ENCODE results near the gene UBE2S.
A peak's percentile ranks its signal among the peaks of the same experiment; 100 is the strongest.
"Not testable (repeated sequence)": the region's sequence is repeated elsewhere in the genome, so short reads cannot be mapped to it uniquely, and the experiment has no call there.

Gene UBE2S

DNA sequence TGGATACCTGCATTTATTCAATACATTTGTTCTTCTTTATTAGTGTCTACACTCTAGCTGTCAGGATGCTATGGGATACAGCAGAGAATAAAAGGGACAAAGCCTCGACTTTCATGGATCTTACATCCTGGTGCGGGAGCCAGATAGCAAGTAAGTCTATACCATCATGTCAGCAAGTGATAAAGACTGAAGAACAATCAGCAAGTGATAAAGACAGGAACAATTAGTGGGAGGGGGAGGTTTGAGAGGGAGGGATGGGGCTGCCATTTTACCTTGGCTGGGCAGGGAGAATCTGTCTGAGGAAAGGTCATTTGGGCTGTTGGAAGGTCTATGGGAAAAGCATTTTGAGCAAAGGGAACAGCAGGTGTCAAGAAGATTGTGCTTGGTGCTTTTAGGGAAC, 2.6 kb upstream of the UBE2S start:
- CTCF ChIA-PET: interaction anchor here (0.6 to 1.9 kb wide), 4 partner anchors 8 to 250 kb away, joined by 3 to 16 read pairs (median 5); no protein-coding TSS in a partner anchor
- POLR2A ChIA-PET: interaction anchor here (0.6 kb wide), 1 partner anchor 49 kb away, joined by 3 read pairs; no protein-coding TSS in a partner anchor

DNA sequence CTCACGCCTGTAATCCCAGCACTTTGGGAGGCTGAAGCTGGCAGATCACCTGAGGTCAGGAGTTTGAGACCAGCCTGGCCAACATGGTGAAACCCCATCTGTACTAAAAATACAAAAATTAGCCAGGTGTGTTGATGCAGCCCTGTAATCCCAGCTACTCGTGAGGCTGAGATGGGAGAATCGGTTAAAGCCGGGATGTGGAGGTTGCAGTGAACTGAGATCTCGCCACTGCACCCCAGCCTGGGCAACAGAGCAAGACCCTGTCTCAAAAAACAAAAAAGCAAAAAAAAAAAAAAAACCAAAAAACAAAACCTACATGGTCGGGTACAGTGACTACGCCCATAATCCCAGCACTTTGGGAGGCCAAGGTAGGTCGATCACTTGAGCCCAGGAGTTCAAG, 1.6 kb upstream of the UBE2S start:
- POLR2A ChIA-PET: interaction anchor here (0.7 to 0.9 kb wide), 7 partner anchors 11 to 263 kb away, joined by 3 to 5 read pairs (median 4); partner anchors contain the start of gene KMT5C
- not testable (repeated sequence) for H3K27ac ChIP-seq (ENCODE audit: extremely low read depth, low read depth, low read length); H3K4me3 ChIP-seq (ENCODE audit: low read depth, low read length); H3K4me1 ChIP-seq (ENCODE audit: control insufficient read depth, insufficient read depth, low read length); H3K9me3 ChIP-seq (ENCODE audit: control insufficient read depth, insufficient read depth, low read depth, low read length)
- CTCF ChIA-PET: interaction anchor here (0.7 to 1.9 kb wide), 6 partner anchors 9 to 268 kb away, joined by 3 to 16 read pairs (median 6); partner anchors contain the start of gene KMT5C
- peak; percentile 74 for TF ChIP-seq ZNF121 (tag by site-specific recombination; IDR thresholded peaks at IDR 0.05)
- H3K36me3 ChIP-seq (ENCODE audit: control insufficient read depth in 2 of 2, insufficient read depth in 1 of 2, low read length in 2 of 2): peaks cover 22 to 27% of the 10 kb centered on the region in 2 experiments

More for the DNA sequence above, 2.6 kb upstream of the UBE2S start:
- no peak overlapping the region for H3K27ac ChIP-seq (ENCODE audit: extremely low read depth, low read depth, low read length)
- H3K36me3 ChIP-seq (ENCODE audit: control insufficient read depth in 2 of 2, insufficient read depth in 1 of 2, low read length in 2 of 2): peaks cover 14 to 18% of the 10 kb centered on the region in 2 experiments
- TF ChIP-seq OVOL3 (tag by site-specific recombination; IDR thresholded peaks at IDR 0.05) (no peak), ZNF423 (tag by site-specific recombination; IDR thresholded peaks at IDR 0.05) (no peak), ZNF211 (tag by site-specific recombination; IDR thresholded peaks at IDR 0.05; ENCODE audit: low read depth) (peak; percentile 100)
- TF ChIP-seq, protein P1, sequence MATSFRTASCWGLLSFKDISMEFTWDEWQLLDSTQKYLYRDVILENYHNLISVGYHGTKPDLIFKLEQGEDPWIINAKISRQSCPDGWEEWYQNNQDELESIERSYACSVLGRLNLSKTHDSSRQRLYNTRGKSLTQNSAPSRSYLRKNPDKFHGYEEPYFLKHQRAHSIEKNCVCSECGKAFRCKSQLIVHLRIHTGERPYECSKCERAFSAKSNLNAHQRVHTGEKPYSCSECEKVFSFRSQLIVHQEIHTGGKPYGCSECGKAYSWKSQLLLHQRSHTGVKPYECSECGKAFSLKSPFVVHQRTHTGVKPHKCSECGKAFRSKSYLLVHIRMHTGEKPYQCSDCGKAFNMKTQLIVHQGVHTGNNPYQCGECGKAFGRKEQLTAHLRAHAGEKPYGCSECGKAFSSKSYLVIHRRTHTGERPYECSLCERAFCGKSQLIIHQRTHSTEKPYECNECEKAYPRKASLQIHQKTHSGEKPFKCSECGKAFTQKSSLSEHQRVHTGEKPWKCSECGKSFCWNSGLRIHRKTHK (tag by site-specific recombination; IDR thresholded peaks at IDR 0.05): no peak
- TF ChIP-seq, protein P2, sequence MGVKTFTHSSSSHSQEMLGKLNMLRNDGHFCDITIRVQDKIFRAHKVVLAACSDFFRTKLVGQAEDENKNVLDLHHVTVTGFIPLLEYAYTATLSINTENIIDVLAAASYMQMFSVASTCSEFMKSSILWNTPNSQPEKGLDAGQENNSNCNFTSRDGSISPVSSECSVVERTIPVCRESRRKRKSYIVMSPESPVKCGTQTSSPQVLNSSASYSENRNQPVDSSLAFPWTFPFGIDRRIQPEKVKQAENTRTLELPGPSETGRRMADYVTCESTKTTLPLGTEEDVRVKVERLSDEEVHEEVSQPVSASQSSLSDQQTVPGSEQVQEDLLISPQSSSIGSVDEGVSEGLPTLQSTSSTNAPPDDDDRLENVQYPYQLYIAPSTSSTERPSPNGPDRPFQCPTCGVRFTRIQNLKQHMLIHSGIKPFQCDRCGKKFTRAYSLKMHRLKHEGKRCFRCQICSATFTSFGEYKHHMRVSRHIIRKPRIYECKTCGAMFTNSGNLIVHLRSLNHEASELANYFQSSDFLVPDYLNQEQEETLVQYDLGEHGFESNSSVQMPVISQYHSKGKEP (tag by site-specific recombination; IDR thresholded peaks at IDR 0.05): no peak
- TF ChIP-seq, protein P3, sequence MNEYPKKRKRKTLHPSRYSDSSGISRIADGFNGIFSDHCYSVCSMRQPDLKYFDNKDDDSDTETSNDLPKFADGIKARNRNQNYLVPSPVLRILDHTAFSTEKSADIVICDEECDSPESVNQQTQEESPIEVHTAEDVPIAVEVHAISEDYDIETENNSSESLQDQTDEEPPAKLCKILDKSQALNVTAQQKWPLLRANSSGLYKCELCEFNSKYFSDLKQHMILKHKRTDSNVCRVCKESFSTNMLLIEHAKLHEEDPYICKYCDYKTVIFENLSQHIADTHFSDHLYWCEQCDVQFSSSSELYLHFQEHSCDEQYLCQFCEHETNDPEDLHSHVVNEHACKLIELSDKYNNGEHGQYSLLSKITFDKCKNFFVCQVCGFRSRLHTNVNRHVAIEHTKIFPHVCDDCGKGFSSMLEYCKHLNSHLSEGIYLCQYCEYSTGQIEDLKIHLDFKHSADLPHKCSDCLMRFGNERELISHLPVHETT (tag by site-specific recombination; IDR thresholded peaks at IDR 0.05): no peak
- no peak overlapping the region for H3K4me3 ChIP-seq (ENCODE audit: low read depth, low read length)
- no peaks in the 10 kb centered on the region for H3K9me3 ChIP-seq (ENCODE audit: control insufficient read depth, insufficient read depth, low read depth, low read length)
- H3K4me1 ChIP-seq (ENCODE audit: control insufficient read depth, insufficient read depth, low read length): peaks cover 9% of the 10 kb centered on the region

DNA sequence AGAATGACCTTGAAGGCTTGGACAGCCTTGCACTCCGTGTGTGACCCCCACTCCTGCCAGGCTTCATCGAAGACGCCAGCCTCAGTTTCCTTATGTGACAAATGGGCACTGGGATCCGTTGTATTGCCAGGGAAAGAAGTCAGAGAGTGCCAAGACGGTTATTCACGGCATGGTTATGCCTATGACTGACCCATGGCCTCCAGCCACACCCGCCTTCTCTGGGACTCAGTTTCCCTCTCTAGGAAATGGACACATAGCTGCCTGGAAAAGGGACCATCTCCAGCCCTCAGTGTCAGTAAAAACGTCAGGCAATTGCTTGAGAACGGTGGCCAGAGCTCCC, 915 bp upstream of the UBE2S start:
- TF ChIP-seq ZNF629 (tag by site-specific recombination; IDR thresholded peaks at IDR 0.05): no peak
- no peak for TF ChIP-seq ZNF433 (tag by site-specific recombination; IDR thresholded peaks at IDR 0.05; ENCODE audit: low read depth)
- TF ChIP-seq ZNF610 (tag by site-specific recombination; IDR thresholded peaks at IDR 0.05; ENCODE audit: borderline replicate concordance): peak; percentile 43; the same call in 1 of the 2 replicates
- no peak for TF ChIP-seq ZNF544 (tag by site-specific recombination; IDR thresholded peaks at IDR 0.05)
- 0 out of 2 replicates have a peak, but pooled peaks have one; percentile 4 for TF ChIP-seq ZNF169 (tag by site-specific recombination; IDR thresholded peaks at IDR 0.05)
- no peak for TF ChIP-seq GLIS1 (tag by site-specific recombination; IDR thresholded peaks at IDR 0.05)
- TF ChIP-seq, protein P4, sequence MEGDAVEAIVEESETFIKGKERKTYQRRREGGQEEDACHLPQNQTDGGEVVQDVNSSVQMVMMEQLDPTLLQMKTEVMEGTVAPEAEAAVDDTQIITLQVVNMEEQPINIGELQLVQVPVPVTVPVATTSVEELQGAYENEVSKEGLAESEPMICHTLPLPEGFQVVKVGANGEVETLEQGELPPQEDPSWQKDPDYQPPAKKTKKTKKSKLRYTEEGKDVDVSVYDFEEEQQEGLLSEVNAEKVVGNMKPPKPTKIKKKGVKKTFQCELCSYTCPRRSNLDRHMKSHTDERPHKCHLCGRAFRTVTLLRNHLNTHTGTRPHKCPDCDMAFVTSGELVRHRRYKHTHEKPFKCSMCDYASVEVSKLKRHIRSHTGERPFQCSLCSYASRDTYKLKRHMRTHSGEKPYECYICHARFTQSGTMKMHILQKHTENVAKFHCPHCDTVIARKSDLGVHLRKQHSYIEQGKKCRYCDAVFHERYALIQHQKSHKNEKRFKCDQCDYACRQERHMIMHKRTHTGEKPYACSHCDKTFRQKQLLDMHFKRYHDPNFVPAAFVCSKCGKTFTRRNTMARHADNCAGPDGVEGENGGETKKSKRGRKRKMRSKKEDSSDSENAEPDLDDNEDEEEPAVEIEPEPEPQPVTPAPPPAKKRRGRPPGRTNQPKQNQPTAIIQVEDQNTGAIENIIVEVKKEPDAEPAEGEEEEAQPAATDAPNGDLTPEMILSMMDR (tag by site-specific recombination; IDR thresholded peaks at IDR 0.05): no peak
- TF ChIP-seq ZNF777 (tag by site-specific recombination; IDR thresholded peaks at IDR 0.05; ENCODE audit: borderline replicate concordance): no peak
- TF ChIP-seq ZNF548 (tag by site-specific recombination; IDR thresholded peaks at IDR 0.05): no peak
- TF ChIP-seq SETDB1 (IDR thresholded peaks at IDR 0.05; ENCODE audit: insufficient read length, low read length): peak; percentile 4
- POLR2A ChIA-PET: interaction anchor here (0.7 to 2.5 kb wide), 7 partner anchors 12 to 291 kb away, joined by 3 to 20 read pairs (median 4); partner anchors contain the start of genes ISOC2, KMT5C and PPP1R12C
- no peaks in the 10 kb centered on the region for H3K9me3 ChIP-seq (ENCODE audit: control insufficient read depth, insufficient read depth, low read depth, low read length)
- H3K4me1 ChIP-seq (ENCODE audit: control insufficient read depth, insufficient read depth, low read length): peaks cover 9% of the 10 kb centered on the region
- H3K4me3 ChIP-seq (ENCODE audit: low read depth, low read length): peak overlapping the region; percentile 32
- peaks cover 26 to 33% of the 10 kb centered on the region in 2 experiments for H3K36me3 ChIP-seq (ENCODE audit: control insufficient read depth in 2 of 2, insufficient read depth in 1 of 2, low read length in 2 of 2)
- CTCF ChIA-PET: interaction anchor here (0.6 to 1.9 kb wide), 7 partner anchors 10 to 268 kb away, joined by 3 to 16 read pairs (median 4); partner anchors contain the start of gene KMT5C
- peak overlapping the region; percentile 77 for H3K27ac ChIP-seq (ENCODE audit: extremely low read depth, low read depth, low read length)

Measured in HEK293 (cell line).